H9 (cell line): ENCODE data around the gene PUM1. TPM values are rescaled to one million over a fixed set of nuclear protein-coding genes. Genes with fewer than 3 reads are reported as not detected.
"Not testable (repeated sequence)": the region's sequence is repeated elsewhere in the genome, so short reads cannot be mapped to it uniquely, and the experiment has no call there.

Experiments
- DNase-seq: peaks from one replicate; pipeline ENCODE4 v3.0.0-alpha.2; 2017
- H2AFZ ChIP-seq: one replicate; pipeline ENCODE4 v1.6.1; 2013; ENCODE audit warnings: mild to moderate bottlenecking, low read length, control low read depth, moderate library complexity
- H2AK5ac ChIP-seq: 2 replicates; pipeline ENCODE4 v1.6.1; 2013; ENCODE audit warnings: low read length, control low read depth, mixed read lengths; ENCODE audit not compliant: insufficient read length
- H2BK120ac ChIP-seq: one replicate; pipeline ENCODE4 v1.6.1; 2013; ENCODE audit warnings: low read depth, mild to moderate bottlenecking, low read length, control low read depth, inconsistent platforms; ENCODE audit not compliant: poor library complexity, severe bottlenecking
- H2BK12ac ChIP-seq: 2 replicates; pipeline ENCODE4 v1.6.1; 2013; ENCODE audit warnings: low read length, control low read depth, mixed read lengths, low read depth; ENCODE audit not compliant: insufficient read length
- H2BK15ac ChIP-seq: 2 replicates; pipeline ENCODE4 v1.6.1; 2013; ENCODE audit warnings: low read depth, low read length, control low read depth
- H2BK20ac ChIP-seq: one replicate; pipeline ENCODE4 v1.6.1; 2013; ENCODE audit warnings: low read depth, mild to moderate bottlenecking, low read length, control low read depth, inconsistent platforms; ENCODE audit not compliant: poor library complexity, severe bottlenecking
- H2BK5ac ChIP-seq: 2 replicates; pipeline ENCODE4 v1.6.1; 2013; ENCODE audit warnings: low read length, control low read depth, mixed read lengths; ENCODE audit not compliant: insufficient read length
- H3K14ac ChIP-seq: 2 replicates; pipeline ENCODE4 v1.6.1; 2013; ENCODE audit warnings: low read length, control low read depth; ENCODE audit not compliant: insufficient read depth
- H3K18ac ChIP-seq: 2 replicates; pipeline ENCODE4 v1.6.1; 2013; ENCODE audit warnings: low read depth, mild to moderate bottlenecking, mixed read lengths, low read length, control low read depth; ENCODE audit not compliant: insufficient read length
- H3K23ac ChIP-seq: 2 replicates; pipeline ENCODE4 v1.6.1; 2013; ENCODE audit warnings: low read length, control low read depth, mixed read lengths, low read depth; ENCODE audit not compliant: insufficient read length
- H3K23me2 ChIP-seq: 2 replicates; pipeline ENCODE4 v1.6.1; 2013; ENCODE audit warnings: low read depth, mild to moderate bottlenecking, mixed read lengths, low read length, control low read depth; ENCODE audit not compliant: insufficient read length, poor library complexity, severe bottlenecking
- H3K27ac ChIP-seq: 2 replicates; pipeline ENCODE4 v1.5.1; 2013; ENCODE audit warnings: low read length, control low read depth, mixed read lengths, low read depth; ENCODE audit not compliant: insufficient read length
- H3K27me3 ChIP-seq: 2 replicates; pipeline ENCODE4 v1.6.1; 2013; ENCODE audit warnings: low read length, control low read depth, inconsistent platforms; ENCODE audit not compliant: insufficient read depth
- H3K4ac ChIP-seq: 2 replicates; pipeline ENCODE4 v1.6.1; 2013; ENCODE audit warnings: low read depth, mild to moderate bottlenecking, control low read depth, inconsistent platforms, low read length, moderate library complexity
- H3K4me1 ChIP-seq: 2 replicates; pipeline ENCODE4 v1.6.1; 2013; ENCODE audit warnings: low read length, control low read depth, inconsistent platforms; ENCODE audit not compliant: insufficient read depth
- H3K4me2 ChIP-seq: 2 replicates; pipeline ENCODE4 v1.6.1; 2013; ENCODE audit warnings: low read length, control low read depth, mixed read lengths; ENCODE audit not compliant: insufficient read length, insufficient read depth
- H3K56ac ChIP-seq: 2 replicates; pipeline ENCODE4 v1.6.1; 2013; ENCODE audit warnings: low read depth, mild to moderate bottlenecking, mixed read lengths, low read length, control low read depth; ENCODE audit not compliant: insufficient read length
- H3K79me1 ChIP-seq: 2 replicates; pipeline ENCODE4 v1.6.1; 2013; ENCODE audit warnings: low read depth, mild to moderate bottlenecking, moderate library complexity, low read length, control low read depth, inconsistent platforms; ENCODE audit not compliant: insufficient read depth, poor library complexity, severe bottlenecking
- H3K79me2 ChIP-seq: 2 replicates; pipeline ENCODE4 v1.6.1; 2013; ENCODE audit warnings: low read length, control low read depth, inconsistent platforms; ENCODE audit not compliant: insufficient read depth
- H3K9ac ChIP-seq: 2 replicates; pipeline ENCODE4 v1.6.1; 2013; ENCODE audit warnings: low read length, control low read depth, mixed read lengths; ENCODE audit not compliant: insufficient read length; ENCODE audit errors: extremely low read depth
- H3K9me3 ChIP-seq: one replicate; pipeline ENCODE4 v1.6.1; 2013; ENCODE audit warnings: low read depth, low read length, inconsistent platforms; ENCODE audit not compliant: control insufficient read depth
- H3T11ph ChIP-seq: one replicate; pipeline ENCODE4 v1.6.1; 2013; ENCODE audit warnings: mild to moderate bottlenecking, low read length, control low read depth, inconsistent platforms
- H4K20me1 ChIP-seq: one replicate; pipeline ENCODE4 v1.6.1; 2013; ENCODE audit not compliant: control insufficient read depth, insufficient read length, insufficient read depth
- H4K5ac ChIP-seq: 2 replicates; pipeline ENCODE4 v1.6.1; 2013; ENCODE audit warnings: low read depth, mild to moderate bottlenecking, mixed read lengths, low read length, control low read depth; ENCODE audit not compliant: insufficient read length
- H4K8ac ChIP-seq: replicated peaks from 2 replicates; pipeline ENCODE4 v1.6.1; 2013; ENCODE audit warnings: low read length, control low read depth, mixed read lengths, low read depth; ENCODE audit not compliant: insufficient read length
- H4K91ac ChIP-seq: 2 replicates; pipeline ENCODE4 v1.6.1; 2013; ENCODE audit warnings: low read depth, mild to moderate bottlenecking, moderate library complexity, mixed read lengths, low read length, control low read depth; ENCODE audit not compliant: insufficient read length
- H3K27ac Mint-ChIP-seq, 3 experiments: 2 replicates in 2 of 3; 3 replicates in 1 of 3; pipeline ENCODE4 v1.8.0; 2020 to 2021; ENCODE audit warnings: mixed read lengths in 3 of 3, mild to moderate bottlenecking in 1 of 3, moderate library complexity in 1 of 3
- H3K27me3 Mint-ChIP-seq: 2 replicates; pipeline ENCODE4 v1.8.0; 2021; ENCODE audit warnings: low read depth, mild to moderate bottlenecking, moderate library complexity, mixed read lengths
- H3K36me3 Mint-ChIP-seq, 3 experiments: 2 replicates in 2 of 3; 3 replicates in 1 of 3; pipeline ENCODE4 v1.8.0; 2020 to 2021; ENCODE audit warnings: low read depth in 3 of 3, mixed read lengths in 3 of 3; ENCODE audit not compliant: insufficient read depth in 1 of 3
- H3K4me1 Mint-ChIP-seq, 2 experiments: 2 replicates each; pipeline ENCODE4 v1.8.0; 2020; ENCODE audit warnings: mixed read lengths in 2 of 2
- H3K4me3 Mint-ChIP-seq, 2 experiments: 2 replicates in 1 of 2; 3 replicates in 1 of 2; pipeline ENCODE4 v1.8.0; 2020 to 2021; ENCODE audit warnings: mild to moderate bottlenecking in 2 of 2, mixed read lengths in 2 of 2, moderate library complexity in 1 of 2
- H3K9me3 Mint-ChIP-seq, 2 experiments: 2 replicates in 1 of 2; 3 replicates in 1 of 2; pipeline ENCODE4 v1.8.0; 2020; ENCODE audit warnings: mild to moderate bottlenecking in 2 of 2, mixed read lengths in 2 of 2, moderate library complexity in 1 of 2
- CTCF ChIP-seq: fragments of 200-600 bp; sonication (generic); conservative IDR thresholded peaks from 3 replicates; pipeline ENCODE4 v1.8.0; 2021; ENCODE audit warnings: antibody characterized with exemption, mild to moderate bottlenecking
- WGBS: extraction: QIAGEN DNeasy Blood & Tissue Kit; methylation state at CpG from one replicate; pipeline ENCODE4 v1.1.7; 2013; ENCODE audit warnings: missing lambda C conversion rate, low lambda C conversion rate, mixed read lengths; ENCODE audit not compliant: insufficient read length; ENCODE audit errors: extremely low coverage; 5-methylcytosine and 5-hydroxymethylcytosine counted together
- total RNA-seq: library from RNA; stranded (reverse); gene quantifications from 2 replicates; pipeline ENCODE4 v1.2.1, GENCODE V29; 2021

Gene PUM1
- total RNA-seq, 1 experiment from 2014 or later = 164 TPM

DNA sequence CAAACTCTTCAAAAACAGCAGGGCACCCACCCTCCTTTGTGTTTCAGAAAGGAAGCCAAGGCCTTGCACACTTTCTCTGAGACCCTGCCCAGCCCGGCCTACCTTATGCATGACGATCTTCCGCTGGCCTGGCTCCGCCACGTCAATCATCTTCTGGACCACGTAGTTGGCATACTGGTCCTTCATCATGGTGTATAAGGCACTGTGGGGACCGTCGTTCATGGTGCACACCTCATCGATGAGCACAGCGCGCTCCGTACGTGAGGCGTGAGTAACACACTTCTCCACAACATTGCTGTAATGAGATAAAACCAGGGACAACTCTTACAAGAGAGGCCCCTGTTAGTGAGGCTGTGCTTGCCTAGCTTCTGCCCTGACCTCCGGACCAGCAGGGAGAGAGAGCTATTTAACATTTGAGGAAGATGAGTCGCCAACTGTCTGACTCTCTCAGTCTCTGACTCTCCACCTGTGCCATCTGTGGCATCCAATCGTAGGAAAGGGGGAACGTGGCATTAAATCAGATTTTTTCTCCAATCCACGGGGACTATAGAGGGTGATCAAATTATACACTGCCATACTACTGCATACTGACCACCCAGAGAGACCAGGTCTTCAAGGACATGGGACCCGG, 128.9 kb downstream of the PUM1 start:
- no peaks in the 10 kb centered on the region for H3K9me3 ChIP-seq
- Mint-ChIP-seq H3K4me3 (no peak overlapping the region), H3K27me3 (no peaks in the 10 kb centered on the region), H3K27ac (peak overlapping the region in 1 of 3 experiments; percentile 86; a peak in 2 of 7 replicates), H3K4me1 (peaks cover 0 to 5% of the 10 kb centered on the region in 2 experiments; a peak in 1 of 4 replicates), H3K9me3 (no peaks in the 10 kb centered on the region), H3K36me3 (peaks cover 44 to 83% (median 82%) of the 10 kb centered on the region in 3 experiments; a peak in 6 of 7 replicates)
- H3K9ac ChIP-seq = no peak overlapping the region
- H3K4me2 ChIP-seq = no peak overlapping the region
- no peaks in the 10 kb centered on the region for H3K4me1 ChIP-seq
- no peak overlapping the region for H2BK12ac ChIP-seq
- H3K27ac ChIP-seq = no peak overlapping the region
- H2BK15ac ChIP-seq = no peak overlapping the region
- no peaks in the 10 kb centered on the region for H3K27me3 ChIP-seq
- H3K56ac ChIP-seq = no peak overlapping the region
- no peaks in the 10 kb centered on the region for H4K20me1 ChIP-seq
- H4K91ac ChIP-seq = no peak overlapping the region
- H4K5ac ChIP-seq = no peak overlapping the region
- no peak overlapping the region for H2AK5ac ChIP-seq
- H3T11ph ChIP-seq = no peak overlapping the region
- H3K4ac ChIP-seq = no peak overlapping the region
- no peak overlapping the region for H2AFZ ChIP-seq
- H2BK120ac ChIP-seq = no peak overlapping the region
- no peak overlapping the region for H4K8ac ChIP-seq
- no CpG with 5 or more reads among the region's 20 CpGs for WGBS
- no peak overlapping the region for H3K23ac ChIP-seq
- H2BK5ac ChIP-seq = no peak overlapping the region
- H3K79me2 ChIP-seq = no peaks in the 10 kb centered on the region
- no peak for DNase-seq
- no peak overlapping the region for H2BK20ac ChIP-seq
- H3K23me2 ChIP-seq = no peaks in the 10 kb centered on the region
- no peaks in the 10 kb centered on the region for H3K79me1 ChIP-seq
- H3K14ac ChIP-seq = no peak overlapping the region
- no peak for TF ChIP-seq CTCF
- H3K18ac ChIP-seq = no peak overlapping the region

- DNase-seq, H2BK12ac ChIP-seq, H4K8ac ChIP-seq, H3K27me3 Mint-ChIP-seq, H3K14ac ChIP-seq, H3K23me2 ChIP-seq, H2AFZ ChIP-seq, H3K4ac ChIP-seq, H2BK120ac ChIP-seq, H3K9ac ChIP-seq, H3K4me2 ChIP-seq, H3K27me3 ChIP-seq, H3K79me2 ChIP-seq, H3K79me1 ChIP-seq, H3K18ac ChIP-seq, H3K9me3 ChIP-seq, H3K27ac Mint-ChIP-seq, H2BK20ac ChIP-seq, H3K9me3 Mint-ChIP-seq, H4K5ac ChIP-seq, H2BK5ac ChIP-seq, H3K23ac ChIP-seq, H4K20me1 ChIP-seq, H2AK5ac ChIP-seq, H3K27ac ChIP-seq, H3K4me1 Mint-ChIP-seq, H3K4me1 ChIP-seq, H3K4me3 Mint-ChIP-seq, H3T11ph ChIP-seq, H4K91ac ChIP-seq, H3K56ac ChIP-seq, H2BK15ac ChIP-seq: not testable (repeated sequence)
- no CpG with 5 or more reads among the region's 4 CpGs for whole genome bisulfite sequencing
- peaks cover 42 to 74% (median 73%) of the 10 kb centered on the region in 3 experiments; a peak in 6 of 7 replicates for H3K36me3 Mint-ChIP-seq
These were observed 129.8 kb downstream of the PUM1 start for GRCh38 chr1:30935758-30936157.
